GM18499 (cell line): ENCODE data around the gene TMPRSS3.

Experiments
- ATAC-seq: cut with Tn5 transposase; IDR thresholded peaks from one replicate; pipeline ENCODE4 v1.9.1; 2021; ENCODE audit warnings: moderate number of reproducible peaks; ENCODE audit not compliant: insufficient read depth, unreplicated experiment

The TMPRSS3 gene

DNA sequence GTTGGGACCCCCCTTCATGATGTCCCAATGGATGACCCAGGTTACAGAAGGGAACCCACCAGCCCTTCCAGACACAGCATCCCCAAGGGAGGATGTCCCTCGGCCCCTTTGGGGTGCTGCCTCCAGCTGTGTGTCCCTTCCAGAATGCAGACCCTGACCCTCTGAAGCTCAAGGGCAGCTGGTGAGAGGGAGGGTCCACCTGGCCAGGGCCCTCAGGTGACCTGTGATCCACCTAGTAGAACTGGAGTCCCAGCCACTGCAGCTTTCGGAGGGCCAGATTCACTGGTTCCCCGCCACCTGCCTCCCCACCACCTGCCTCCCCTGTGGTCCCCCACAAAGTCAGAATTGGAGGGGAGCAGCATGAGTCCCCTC lies 19.9 kb downstream of the TMPRSS3 start:
- no peak for ATAC-seq

DNA sequence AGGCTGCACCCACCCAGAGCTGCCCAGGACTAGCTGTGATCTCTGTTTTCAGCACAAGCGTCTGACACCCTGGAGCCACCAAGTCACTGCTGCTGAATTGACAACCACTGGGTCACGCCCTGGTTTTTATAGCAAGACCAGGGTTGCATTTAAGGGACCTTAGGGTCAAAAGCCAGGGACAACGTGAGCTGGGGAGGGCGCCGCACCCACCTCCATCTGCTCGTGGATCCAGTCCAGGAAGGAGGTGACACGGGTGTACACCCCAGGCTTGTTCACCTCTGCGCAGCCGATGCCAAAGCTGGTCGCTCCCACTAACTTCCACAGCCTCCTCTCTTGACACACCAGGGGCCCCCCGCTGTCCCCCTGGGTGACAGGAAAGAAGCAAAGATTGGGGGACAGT lies 20.3 kb downstream of the TMPRSS3 start:
- no peak for ATAC-seq

DNA sequence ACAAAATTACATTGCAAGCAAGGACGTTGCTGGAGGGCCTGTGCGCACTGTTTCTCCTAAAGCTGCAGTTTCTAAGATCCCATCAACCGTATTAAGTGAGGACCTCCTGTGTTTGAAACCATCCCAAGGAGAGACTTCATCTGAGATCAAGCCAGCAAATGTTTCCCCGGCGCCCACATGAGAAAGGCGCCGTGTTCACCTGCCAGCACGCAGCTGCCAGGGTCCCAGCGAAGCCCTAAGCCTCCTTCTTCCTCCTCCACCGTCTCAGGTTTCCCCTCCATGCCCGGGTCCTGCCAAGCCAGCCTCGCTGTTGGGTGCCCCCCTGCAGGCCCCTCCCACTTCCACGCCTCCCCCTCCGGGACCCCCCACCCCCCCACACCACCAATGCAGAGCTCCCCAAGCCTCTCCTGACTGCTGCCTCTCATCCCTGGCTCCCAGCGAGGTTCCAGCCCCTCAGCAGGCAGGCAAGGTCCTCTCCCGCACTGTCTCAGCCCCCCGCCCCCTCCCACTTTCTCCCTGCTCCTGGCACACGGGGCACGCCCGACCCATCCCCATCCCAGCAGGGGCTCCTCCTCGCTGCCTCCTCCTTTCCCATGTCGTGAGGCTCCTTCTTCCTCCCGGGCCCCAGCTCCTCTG lies 20.9 kb downstream of the TMPRSS3 start:
- ATAC-seq: no peak

DNA sequence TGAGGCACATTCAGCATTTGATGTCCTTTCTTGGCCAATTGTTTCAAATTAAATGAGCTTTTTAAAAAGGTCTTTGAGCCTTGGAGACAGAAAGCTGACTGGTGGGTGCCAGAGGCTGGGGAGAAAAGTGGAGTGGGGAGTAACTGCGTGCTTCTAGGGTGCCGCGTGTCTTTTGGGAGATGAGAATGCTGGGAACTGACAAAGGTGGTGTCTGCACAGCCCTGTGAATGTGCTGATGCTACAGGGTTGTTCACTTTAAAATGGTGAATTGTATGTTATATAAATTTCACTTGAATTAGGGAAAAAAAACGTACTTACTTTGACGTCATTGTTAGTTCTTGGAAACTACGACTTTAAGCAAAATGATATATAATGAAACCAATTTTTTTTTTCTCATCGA lies 21.4 kb downstream of the TMPRSS3 start:
- no peak for ATAC-seq

DNA sequence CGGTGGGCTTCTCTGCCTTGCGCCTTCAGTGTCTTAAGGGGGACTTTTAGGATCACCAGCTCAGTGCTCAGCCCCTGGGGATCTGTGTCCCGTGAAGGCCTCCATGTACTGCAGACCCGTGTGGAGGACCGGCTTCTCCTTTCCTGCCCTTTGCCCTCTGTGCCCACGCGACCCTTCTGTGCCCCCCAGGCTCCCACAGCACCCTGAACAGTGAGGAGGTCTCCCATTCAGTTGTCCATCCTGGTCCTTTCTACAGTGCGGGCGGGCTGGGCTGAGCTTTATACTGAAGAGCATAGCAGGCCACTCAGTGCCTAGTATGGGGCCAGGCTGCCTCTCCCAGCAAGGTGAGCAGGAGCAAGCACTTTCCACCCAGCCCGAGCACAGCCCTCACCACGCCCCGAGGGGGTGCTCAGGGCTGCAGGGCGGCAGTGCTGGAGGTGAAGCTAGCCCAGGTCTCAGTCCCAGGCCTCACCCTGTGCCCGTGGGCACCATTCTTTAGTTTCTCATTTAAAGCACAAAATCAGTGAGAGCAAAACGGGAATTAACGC lies 21.9 kb downstream of the TMPRSS3 start:
- no peak for ATAC-seq

DNA sequence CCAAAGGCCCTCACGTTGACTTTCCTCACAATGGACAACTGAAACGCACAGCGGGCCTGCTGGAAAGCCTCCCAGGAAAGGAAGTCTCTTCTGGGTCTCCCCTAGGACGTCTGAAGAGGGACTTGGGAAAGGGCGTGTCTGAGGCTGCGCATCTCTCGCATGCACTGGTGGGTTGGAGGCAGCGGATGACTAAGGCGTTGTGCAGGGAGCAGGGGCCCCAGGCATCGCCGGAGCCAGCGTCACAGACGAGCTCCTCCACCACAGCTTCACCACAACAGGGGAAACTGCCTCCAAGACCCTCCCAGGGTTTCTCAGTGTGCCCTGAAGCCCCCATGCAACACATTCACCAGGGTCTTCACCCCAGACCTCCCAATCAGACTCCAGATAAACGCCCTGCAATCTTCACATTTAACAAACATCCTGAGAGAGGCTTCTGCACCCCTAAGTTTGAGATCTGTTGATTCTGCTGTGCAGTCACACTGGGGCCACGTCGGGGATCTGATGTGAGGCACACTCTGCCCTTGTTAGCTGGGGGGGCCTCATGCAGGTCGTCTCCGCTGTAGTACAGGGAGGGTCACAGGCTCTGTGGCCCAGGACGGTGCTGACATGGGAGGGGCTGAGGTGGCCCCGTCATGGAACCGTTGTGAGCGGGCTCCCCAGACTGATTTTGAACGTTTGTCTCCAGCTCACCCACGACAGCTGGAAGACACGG lies 22.5 kb downstream of the TMPRSS3 start:
- ATAC-seq: no peak

DNA sequence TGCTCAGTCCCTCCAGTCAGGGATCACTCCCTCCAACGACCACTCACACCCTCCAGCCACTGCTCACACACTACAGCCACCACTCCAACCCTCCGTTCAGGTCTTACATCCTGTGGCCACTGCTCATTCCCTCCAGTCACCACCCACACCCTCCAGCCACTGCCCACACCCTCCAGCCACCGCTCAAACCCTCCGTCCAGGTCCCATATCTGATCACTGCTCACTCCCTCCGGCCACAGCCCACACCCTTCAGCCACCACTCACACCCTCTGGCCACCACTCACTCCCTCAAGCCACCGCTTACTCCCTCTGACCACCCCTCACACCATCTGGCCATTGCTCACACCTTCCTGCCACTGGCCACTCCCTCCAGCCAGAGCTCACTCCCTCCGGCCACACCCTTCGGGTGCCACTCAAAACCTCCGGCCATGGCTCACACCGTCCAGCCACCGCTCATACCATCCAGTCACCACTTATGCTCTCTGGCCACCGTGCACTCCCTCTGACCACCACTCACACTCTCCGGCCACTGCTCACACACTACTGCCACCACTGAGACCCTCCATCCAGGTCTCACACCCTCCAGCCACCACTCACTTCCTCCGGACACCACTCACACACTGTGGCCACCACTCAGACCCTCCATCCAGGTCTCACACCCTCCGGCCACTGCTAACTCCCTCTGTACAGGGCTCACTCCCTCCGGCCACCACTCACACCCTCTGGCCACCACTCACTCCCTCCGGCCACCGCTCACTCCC lies 24.8 kb downstream of the TMPRSS3 start:
- no peak for ATAC-seq

DNA sequence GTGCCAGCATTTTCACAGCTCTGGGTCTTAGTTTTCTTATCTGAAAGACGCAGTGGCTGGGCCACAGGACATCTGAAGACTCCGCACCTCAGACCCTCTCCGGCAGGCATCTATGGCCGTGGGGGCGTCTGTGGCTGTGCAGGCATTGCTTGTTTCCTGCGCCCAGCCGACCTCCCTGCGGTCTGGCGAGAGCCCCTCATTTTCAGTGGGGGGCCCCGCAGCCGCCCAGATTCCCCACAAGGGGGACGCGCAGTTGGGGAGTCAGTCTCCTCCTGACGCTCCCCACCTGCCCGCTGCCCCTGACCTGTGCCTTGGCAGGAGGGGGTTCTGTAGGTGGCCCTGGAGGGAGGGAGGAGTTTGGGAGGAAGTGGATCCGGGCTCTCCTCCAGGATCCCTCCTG lies 26.0 kb downstream of the TMPRSS3 start:
- no peak for ATAC-seq

DNA sequence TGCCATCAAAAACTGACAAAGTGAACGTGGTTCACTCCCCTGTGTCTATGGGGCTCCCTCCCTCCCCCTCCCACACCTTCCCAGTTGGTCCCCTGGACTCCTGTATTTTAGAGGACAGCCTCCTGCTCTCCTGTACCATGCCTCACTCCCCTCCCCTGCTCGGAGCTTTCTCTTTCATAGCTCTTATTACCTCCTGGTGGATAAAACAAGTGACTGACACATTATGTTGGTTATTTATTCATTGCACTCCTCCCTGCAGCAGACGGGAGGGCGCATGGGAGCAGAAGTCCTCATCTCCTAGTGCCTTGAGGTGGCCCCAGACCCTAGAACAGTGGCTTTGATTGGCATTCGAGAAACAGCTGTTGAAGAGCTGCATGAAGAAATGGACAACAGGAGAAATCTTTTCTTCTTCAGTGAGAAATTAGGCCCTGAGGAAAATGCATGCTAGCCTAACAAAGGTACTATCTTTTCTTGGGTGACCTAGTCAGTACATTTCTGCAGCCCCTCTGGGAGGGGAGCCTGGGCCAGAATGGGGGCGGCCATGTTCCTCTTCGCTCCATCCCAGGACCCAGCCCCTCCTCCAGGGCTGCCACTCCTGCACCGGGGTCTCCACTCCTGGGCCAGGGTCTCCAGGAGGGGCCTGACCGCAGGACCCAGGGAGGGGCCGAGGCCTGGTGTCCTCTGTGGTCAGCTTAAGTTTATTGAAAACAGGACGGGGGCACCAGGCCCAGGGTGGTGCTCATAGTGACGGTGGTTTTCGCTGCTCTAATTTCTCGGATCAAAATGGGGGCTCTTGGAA lies 28.3 kb downstream of the TMPRSS3 start:
- no peak for ATAC-seq

DNA sequence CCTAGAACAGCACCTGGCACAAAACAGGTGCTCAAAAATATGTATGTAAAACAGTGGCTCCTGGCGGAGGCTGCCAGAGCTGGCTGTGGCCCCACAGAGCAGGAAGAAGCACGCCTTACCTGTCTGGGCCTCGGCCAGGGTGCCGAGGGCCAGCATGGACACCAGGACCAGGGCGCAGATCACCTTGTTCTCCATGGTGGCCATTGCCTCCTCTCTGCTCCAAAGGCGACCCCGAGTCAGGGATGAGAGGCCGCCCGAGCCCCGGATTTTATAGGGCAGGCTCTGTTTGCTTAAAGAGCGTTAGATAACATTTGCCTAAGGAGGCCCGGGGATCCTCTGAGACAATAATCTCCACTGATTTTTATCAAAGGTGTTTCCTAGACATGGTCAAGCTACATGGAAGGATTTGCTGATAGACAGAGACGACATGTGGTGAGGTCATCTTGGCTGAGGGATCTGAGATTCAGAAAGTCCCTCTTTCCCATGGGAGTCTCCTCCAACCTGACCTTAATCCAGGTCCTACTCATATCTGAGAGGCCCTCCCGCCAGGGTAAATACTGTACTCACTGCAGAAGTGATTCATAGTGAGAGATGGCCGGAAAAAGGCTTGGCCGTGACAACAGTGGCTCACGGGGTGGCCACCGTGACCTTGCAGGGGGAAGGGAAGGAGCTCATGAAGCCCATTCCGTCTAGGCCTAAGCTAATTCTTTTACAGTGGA lies 29.4 kb downstream of the TMPRSS3 start, which contains the start of gene TFF1:
TFF1 (minus strand) TSS at position 244 of the 719 bp plus-strand sequence; CDS start at position 204, 40 bp downstream.
- ATAC-seq: no peak

DNA sequence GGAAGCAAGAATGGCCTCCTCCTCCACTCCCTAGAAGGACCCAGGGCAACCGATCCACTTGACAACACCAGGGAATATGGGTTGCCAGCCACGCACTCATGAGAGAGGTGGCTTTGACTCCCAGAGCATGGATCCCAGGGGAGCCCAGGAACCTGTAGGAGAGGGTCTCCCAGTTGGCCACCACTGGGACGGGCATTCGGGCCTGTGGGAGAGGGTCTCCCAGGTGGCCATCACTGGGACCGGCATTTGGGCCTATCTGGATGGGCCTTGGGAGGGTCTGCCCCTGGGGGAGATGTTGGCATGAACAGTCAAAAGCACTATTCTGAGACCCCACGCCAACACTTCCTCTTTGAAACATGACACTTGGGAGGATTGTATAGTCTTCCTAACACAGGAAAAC lies 30.1 kb downstream of the TMPRSS3 start:
- ATAC-seq: no peak

DNA sequence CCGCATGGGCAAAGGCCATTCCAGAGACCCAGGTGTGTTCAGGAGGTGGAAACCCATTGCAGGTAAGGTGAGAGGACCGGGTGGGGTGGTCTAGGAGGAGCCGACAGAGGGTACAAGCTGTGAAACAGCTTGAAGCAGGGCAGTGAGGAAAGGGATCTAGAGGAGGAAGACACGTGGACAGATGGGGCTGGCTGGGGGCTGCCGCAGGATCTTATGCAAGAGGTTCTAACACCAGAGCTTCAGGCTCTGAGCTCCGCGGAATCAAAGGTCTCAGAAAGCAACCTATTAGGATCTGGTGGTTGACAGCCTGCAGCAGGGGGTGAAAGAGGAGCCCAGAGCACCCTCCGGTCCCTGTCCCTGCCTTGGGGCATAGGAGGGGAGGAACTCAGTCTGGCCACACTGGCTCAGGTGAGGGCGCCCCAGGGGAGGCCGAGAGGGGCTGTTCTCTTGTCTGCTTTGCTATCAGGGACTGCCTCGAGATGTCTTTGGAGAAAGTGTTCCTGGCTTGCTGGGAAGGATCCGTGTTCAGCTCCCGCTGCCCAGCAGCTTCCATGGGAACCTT lies 31.5 kb downstream of the TMPRSS3 start:
- ATAC-seq: no peak

DNA sequence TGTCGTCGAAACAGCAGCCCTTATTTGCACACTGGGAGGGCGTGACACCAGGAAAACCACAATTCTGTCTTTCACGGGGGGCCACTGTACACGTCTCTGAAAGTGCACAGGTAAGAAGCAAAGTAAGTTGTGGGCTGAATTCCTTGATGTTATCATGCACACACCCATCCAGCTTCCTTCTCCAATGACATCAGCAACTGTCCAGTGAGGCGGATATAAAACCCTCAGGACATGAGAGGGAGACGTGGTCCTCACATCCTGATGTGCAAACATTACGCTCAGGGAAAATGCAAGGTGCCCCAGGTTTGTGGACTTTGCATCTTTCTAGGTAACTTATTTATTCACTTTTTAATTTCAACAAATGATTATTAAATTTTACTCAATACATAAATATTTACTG lies 32.5 kb downstream of the TMPRSS3 start:
- no peak for ATAC-seq

DNA sequence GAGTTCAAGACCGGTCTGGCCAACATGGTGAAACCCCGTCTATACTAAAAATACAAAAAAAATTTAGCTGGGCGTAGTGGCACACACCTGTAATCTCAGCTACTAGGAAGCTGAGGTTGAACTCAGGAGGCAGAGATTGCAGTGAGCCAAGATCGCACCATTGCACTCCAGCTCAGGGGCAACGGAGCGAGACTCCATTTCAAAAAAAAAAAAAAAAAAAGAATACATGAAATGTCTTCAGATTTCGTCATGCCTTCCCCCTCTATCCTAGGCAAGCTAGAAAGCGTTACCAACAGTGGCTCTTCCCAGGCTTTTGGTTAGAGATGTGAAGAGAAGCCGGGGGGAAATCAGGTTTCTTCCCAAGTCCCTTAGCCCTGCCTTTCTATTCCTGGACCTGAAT lies 33.2 kb downstream of the TMPRSS3 start:
- no peak for ATAC-seq

DNA sequence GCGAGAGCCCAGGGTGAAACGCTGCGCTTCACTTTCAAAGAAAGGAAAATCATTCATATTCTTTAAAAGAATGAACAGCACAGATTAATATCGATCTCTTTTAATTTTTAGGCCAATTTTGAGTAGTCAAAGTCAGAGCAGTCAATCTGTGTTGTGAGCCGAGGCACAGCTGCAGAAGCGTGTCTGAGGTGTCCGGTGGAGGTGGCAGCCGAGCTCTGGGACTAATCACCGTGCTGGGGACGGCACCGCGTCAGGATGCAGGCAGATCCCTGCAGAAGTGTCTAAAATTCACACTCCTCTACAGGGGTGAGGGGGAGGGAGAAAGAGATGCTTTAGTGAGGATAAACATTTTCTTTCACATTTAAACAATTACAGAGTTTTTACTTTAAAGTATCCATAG lies 33.7 kb downstream of the TMPRSS3 start:
- no peak for ATAC-seq

DNA sequence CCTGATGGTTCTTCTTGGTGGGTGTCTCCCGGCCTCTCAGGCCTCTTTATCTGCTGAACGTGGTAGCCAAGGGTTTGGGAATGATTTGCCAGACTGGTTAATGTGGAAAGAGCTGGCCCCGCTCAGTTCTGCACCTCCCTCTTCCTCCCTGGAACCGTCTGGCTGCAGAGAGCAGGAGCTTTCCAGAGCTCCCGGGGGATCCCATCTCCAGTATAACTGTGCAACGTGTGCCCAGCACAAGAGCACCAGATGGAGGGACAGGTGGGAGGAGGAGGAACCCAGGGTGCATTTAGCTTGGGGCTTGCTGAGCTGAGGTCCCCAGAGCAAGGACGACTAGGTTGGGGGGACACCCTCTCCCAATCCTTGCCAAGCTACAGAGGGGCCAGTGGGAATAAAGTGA lies 34.6 kb downstream of the TMPRSS3 start:
- no peak for ATAC-seq

DNA sequence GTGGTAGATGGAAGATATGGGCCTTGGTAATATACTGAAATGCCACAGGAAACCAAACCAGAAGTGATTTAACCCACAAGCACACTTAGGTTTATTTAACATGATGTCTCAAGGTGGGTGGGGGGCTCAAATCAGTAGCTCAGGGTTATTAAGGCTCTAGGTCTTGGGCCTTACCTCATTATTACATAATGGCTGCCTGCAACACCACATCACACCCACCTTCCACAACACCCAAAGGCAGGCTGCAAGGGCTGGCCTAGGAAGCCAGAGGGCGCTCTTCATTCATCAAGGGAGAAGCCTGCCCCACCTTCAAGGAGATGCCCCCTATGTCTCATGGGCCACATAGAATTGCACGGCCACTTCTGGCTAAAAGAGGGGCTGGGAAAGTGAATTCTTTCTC lies 35.5 kb downstream of the TMPRSS3 start:
- no peak for ATAC-seq

DNA sequence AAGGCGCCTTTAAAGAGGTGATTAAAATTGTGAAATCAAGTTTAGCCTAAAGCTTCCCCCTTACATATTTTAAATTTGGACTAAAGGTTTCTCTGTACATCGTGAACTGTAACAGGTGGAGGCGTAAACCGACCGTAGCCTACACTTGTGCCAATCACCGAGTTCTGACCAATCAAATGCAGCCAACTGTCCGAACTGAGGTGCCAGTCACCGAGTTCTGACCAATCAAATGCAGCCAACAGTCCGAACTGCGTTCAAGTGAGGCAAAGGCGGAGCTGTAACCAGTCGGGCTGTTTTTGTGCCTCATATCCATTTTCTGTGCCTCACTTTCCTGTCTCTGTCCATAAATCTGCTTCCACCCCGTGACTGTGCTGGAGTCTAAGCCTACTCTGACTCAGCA lies 36.9 kb downstream of the TMPRSS3 start:
- ATAC-seq: no peak

DNA sequence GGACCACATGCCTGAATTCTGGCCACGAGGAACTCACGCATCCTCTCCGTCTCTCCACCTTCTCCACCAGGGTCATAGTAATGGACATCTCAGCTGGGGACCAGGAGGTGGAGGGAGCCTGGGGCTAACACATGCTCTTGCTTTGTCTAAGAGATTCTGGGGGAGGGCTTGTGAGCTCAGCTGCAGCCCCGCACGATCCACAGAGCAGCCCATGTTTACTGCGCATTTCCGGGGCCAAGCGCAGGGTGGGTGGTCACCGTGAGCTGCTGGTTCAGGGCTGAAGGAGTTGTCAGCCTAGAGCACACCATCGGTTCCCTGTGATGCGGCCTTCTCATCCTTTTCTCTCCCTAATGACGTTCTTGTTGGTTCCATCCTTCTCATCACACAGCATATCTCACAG lies 37.6 kb downstream of the TMPRSS3 start:
- no peak for ATAC-seq
